NCI-H748 (cell line): ENCODE results near the gene RNF112.

Experiments used
- DNase-seq: peaks from one replicate; lab custom pipeline; 2025; ENCODE audit not compliant: unreplicated experiment; lab: John Stamatoyannopoulos, UW

The RNF112 gene, protein sequence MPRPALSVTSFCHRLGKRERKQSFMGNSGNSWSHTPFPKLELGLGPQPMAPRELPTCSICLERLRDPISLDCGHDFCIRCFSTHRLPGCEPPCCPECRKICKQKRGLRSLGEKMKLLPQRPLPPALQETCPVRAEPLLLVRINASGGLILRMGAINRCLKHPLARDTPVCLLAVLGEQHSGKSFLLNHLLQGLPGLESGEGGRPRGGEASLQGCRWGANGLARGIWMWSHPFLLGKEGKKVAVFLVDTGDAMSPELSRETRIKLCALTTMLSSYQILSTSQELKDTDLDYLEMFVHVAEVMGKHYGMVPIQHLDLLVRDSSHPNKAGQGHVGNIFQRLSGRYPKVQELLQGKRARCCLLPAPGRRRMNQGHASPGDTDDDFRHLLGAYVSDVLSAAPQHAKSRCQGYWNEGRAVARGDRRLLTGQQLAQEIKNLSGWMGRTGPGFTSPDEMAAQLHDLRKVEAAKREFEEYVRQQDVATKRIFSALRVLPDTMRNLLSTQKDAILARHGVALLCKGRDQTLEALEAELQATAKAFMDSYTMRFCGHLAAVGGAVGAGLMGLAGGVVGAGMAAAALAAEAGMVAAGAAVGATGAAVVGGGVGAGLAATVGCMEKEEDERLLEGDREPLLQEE

DNA sequence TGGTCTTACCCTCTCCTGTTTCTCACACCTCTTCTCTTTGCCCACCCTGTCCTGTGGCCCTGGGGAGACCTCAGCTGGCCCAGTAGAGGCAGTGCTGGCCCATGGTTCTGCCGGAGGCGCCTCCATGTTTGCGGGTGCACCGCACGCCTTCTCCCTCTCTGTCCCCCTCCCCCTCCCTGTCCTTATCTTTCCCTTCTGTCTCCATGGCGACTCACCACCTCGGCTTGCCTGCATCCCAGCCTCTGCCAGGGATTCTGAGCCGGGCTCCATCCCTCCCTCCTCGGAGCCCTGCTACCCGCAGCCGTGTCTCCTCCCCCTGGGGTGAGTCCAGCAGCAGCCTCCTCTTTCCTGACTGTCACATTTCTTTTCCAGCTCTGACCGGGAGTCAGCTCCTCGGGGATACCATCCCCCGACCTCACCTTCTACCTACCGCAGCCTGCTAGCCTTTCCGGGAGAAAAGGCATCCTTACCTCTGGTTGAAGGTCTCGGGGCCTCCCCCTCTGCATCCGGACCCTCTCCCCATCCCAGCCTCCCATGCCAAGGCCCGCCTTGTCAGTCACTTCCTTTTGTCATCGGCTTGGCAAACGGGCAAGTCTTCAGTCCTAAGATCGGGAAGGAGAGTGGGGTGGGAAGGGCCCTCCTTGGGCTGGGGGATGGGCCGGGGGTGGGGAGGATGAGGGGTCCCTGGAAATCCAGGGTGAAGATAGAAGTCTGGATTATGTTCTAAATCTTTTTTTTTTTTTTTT lies at the start of gene RNF112:
Gene RNF112, plus strand, starts transcription at position 358 of the 746 bp plus-strand sequence. Its CDS starts 177 bp downstream, at position 535.
- peak; percentile 11 for DNase-seq

GRCh38 chr17:19361326-19361725 lies 49.7 kb upstream of the RNF112 start:
- DNase-seq: no peak

- DNase-seq: no peak
Measured at GRCh38 chr17:19361944-19362276, 49.1 kb upstream of the RNF112 start.

- peak; percentile 98 for DNase-seq
Measured at GRCh38 chr17:19362277-19363113, 48.5 kb upstream of the RNF112 start, which contains the start of gene B9D1. Gene B9D1 (minus strand): TSS chr17:19362723. CDS start chr17:19362569, 154 bp downstream.

DNA sequence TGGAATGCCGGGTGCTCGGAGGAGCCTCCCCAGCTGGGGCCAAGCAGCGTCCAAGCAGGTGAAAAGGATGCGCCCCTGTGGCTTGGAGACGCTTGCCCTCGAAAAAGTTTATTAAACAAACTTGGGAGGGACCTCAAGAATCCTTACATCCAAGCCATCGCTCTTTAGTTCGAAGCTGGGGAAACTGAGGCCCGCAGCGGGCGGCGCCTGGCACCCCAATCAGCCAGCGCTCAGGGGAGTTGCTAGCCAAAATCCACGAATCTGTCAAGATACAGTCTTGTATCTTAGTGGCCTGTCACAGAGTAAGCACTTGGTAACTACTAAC lies 48.0 kb upstream of the RNF112 start:
- DNase-seq: no peak

DNA sequence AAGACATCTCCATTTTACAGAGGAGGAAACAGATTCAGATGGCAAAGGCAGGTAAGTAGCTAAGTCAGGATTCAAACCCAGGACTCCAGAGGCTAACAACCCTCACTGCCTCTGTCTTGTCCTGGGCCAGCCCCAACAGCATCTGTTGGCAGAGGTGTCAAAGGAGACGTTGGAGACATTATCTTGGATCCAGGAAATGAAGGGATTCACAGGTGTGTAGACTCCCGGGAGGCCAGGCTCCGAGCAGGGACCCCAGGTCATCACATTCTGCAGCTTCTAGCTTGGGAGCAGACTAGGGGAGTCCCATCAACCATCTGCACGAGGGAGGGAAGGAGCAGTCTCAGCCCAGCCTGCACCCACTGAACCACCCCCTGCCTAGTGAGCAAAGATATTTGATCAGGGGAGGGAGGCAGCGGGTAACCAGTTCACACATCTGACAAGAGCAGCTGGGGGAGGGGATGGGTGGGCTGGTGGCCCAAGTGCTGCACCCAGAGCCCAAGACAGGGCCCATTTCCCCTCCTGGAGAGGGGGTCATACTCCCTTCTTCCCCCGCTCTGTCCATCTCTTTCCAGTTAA lies 47.5 kb upstream of the RNF112 start:
- no peak for DNase-seq

- DNase-seq: peak; percentile 58
Measured at GRCh38 chr17:19364699-19365498, 46.1 kb upstream of the RNF112 start.

- no peak for DNase-seq
Measured at GRCh38 chr17:19365499-19365817, 45.6 kb upstream of the RNF112 start.

DNA sequence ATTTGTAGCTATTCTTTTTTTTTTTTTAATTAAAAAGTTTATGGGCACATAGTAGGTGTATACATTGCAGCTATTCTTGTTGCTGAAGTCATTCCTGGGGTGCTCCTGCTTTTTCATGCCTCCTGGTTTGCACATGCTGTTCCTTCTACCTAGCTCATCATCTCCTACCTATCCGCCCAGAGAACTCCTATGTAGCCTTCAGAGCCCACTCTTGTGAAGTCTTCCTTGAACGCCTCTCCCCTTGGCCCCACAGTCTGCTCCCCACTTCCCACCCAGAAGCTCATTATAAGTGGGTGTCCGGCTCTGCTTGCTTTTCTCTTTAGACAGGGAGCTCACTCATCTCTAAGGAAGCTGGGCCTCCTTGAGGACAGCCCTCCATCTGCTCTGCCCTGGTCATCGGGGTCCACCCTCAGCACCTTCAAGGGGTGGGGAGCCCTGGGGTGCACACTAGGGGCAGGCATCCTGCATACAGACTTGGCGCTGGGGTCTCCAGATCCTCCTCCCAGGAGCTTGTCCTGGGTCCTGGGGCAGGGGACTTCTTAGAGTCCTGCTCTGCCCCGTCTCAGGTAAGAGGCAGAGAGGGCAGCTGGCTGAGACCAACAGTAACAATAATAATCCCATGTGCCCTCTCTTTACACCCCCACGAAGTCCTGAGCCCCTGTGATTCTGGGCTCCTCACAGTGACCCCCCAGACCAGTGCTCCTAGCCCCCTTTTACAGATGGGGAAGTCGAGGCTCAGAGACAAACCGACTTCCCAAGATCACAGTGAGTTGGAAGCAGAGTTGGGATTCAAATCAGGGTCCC lies 45.0 kb upstream of the RNF112 start:
- DNase-seq: no peak

GRCh38 chr17:19366637-19366972 lies 44.4 kb upstream of the RNF112 start:
- DNase-seq: no peak

DNA sequence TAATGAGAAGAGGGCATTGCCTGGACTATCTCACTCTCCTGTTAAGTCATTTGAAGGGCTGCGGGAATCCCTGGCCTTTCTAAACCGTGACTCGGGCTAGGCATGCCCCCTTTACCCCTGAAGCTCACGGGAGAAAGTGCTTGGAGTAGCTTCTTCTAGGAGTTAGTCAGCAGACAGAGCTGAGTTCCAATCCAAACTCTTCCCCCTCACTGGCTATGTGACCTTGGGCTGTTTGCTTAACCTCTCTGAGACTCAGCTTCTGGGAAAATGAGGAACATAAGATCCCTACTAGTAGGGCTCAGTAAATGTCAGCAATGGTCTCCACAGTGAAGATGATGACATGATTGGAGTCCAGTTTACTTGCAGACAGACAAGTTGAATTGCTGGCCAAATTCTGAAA lies 42.8 kb upstream of the RNF112 start:
- DNase-seq: no peak

- DNase-seq: no peak
Measured at GRCh38 chr17:19369107-19369778, 41.8 kb upstream of the RNF112 start.

- no peak for DNase-seq
Measured at GRCh38 chr17:19369846-19370492, 41.1 kb upstream of the RNF112 start.

DNA sequence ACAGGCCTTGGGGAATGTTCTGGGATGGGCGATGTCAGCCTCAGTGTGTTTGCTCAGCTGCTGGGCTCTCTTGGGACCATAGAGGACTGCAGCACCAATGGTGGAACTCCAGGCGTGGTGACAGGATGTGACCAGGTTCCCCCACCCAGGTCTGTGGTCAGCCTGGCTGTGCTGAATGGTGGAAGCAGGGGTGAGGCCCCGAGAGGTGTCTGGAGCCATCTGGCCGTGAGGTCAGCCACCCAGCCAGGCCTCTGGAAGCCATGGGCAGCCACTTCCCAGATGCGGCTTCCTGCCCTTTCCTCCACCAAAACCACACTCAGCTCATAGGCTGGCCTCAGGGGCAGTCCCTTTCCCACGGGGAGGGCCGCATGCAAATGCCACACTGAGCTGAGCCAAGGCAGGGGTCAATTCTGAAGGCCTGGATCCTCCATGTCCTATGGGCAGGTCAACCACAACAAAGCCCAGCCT lies 40.5 kb upstream of the RNF112 start:
- peak; percentile 29 for DNase-seq

- no peak for DNase-seq
Measured at GRCh38 chr17:19371259-19372010, 39.6 kb upstream of the RNF112 start.

GRCh38 chr17:19372011-19372370 lies 39.0 kb upstream of the RNF112 start:
- DNase-seq: no peak

DNA sequence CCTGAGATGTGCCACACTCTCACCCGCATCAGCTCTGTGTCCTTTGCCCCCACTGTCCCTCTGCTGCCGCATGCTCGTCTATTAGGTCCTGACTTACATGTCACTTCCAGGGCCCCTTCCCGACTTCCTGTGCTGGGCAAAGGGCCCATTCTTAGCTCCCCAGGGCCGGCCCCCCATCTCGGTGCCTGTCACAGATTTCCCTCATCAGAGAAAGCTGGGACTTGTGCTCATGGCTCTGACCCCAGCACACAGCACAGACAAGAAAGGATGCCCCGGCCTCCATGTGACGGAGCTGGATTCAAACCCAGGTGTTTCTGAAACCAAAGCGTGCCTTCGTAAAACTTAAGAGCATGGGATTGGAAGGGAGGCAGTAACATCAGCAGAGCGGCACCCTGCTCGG lies 38.6 kb upstream of the RNF112 start:
- DNase-seq: no peak
